Cortex of kidney (tissue), 1 donor: ENCODE results near the gene ARSB.
"Not testable (repeated sequence)": the region's sequence is repeated elsewhere in the genome, so short reads cannot be mapped to it uniquely, and the experiment has no call there.

Experiments used
- DNase-seq: peaks from one replicate; lab custom pipeline; 2025; lab: John Stamatoyannopoulos, UW

Gene ARSB

GRCh38 chr5:78930721-78931120, 54.4 kb downstream of the ARSB start:
- no peak for DNase-seq

- DNase-seq = no peak
Measured at GRCh38 chr5:78929833-78930232, 55.3 kb downstream of the ARSB start.

- no peak for DNase-seq
Measured at GRCh38 chr5:78927657-78928282, 57.3 kb downstream of the ARSB start.

GRCh38 chr5:78926252-78926651, 58.9 kb downstream of the ARSB start:
- no peak for DNase-seq

- DNase-seq = no peak
Measured at GRCh38 chr5:78925129-78925876, 59.8 kb downstream of the ARSB start.

GRCh38 chr5:78923622-78923970, 61.5 kb downstream of the ARSB start:
- DNase-seq = no peak

GRCh38 chr5:78922879-78923621, 62.1 kb downstream of the ARSB start:
- no peak for DNase-seq

GRCh38 chr5:78920604-78921003, 64.5 kb downstream of the ARSB start:
- DNase-seq = no peak

GRCh38 chr5:78919796-78920195, 65.3 kb downstream of the ARSB start:
- DNase-seq = no peak

GRCh38 chr5:78916044-78916443, 69.1 kb downstream of the ARSB start:
- no peak for DNase-seq

- no peak for DNase-seq
Measured at GRCh38 chr5:78915170-78915569, 69.9 kb downstream of the ARSB start.

- no peak for DNase-seq
Measured at GRCh38 chr5:78912811-78913210, 72.3 kb downstream of the ARSB start.

GRCh38 chr5:78912085-78912771, 72.9 kb downstream of the ARSB start:
- no peak for DNase-seq

- DNase-seq = not testable (repeated sequence)
Measured at GRCh38 chr5:78909224-78909983, 75.7 kb downstream of the ARSB start.

- no peak for DNase-seq
Measured at GRCh38 chr5:78908173-78909061, 76.7 kb downstream of the ARSB start.

- DNase-seq = no peak
Measured at GRCh38 chr5:78907255-78907891, 77.7 kb downstream of the ARSB start.

GRCh38 chr5:78905084-78905938, 79.8 kb downstream of the ARSB start:
- DNase-seq = no peak

- no peak for DNase-seq
Measured at GRCh38 chr5:78903861-78904260, 81.2 kb downstream of the ARSB start.

GRCh38 chr5:78903353-78903752, 81.8 kb downstream of the ARSB start:
- no peak for DNase-seq
